HepG2 (cell line): ENCODE results near the gene SSX5.
"Not testable (repeated sequence)": the region's sequence is repeated elsewhere in the genome, so short reads cannot be mapped to it uniquely, and the experiment has no call there.

Experiments used
- AGO2 ChIP-seq: fragments of 200-400 bp; formaldehyde crosslinking; optimal IDR thresholded peaks from 2 replicates; pipeline ENCODE3; 2017; ENCODE audit warnings: mild to moderate bottlenecking, low read depth, low read length, moderate library complexity
- ARHGAP35 ChIP-seq: sonication (generic); formaldehyde crosslinking; IDR thresholded peaks from 2 replicates; pipeline ENCODE4 v1.9.0; 2022; ENCODE audit warnings: mild to moderate bottlenecking, inconsistent platforms, moderate library complexity, missing genetic modification reagents, borderline replicate concordance
- CTCF ChIP-seq: sonication (generic); formaldehyde crosslinking; IDR thresholded peaks from 2 replicates; pipeline ENCODE4 v1.5.0; 2020; ENCODE audit warnings: mild to moderate bottlenecking, missing genetic modification reagents, moderate library complexity
- HINFP ChIP-seq: sonication (generic); formaldehyde crosslinking; IDR thresholded peaks from 2 replicates; pipeline ENCODE4 v1.4.0; 2020; ENCODE audit warnings: low read depth, mild to moderate bottlenecking, missing genetic modification reagents
- NR1H2 ChIP-seq: sonication (generic); formaldehyde crosslinking; IDR thresholded peaks from 2 replicates; pipeline ENCODE4 v1.8.1; 2022; ENCODE audit warnings: low read depth, missing genetic modification reagents, borderline replicate concordance
- POLR2A ChIP-seq, 2 experiments: IDR thresholded peaks; 2 replicates each; pipeline ENCODE4 v1.6.1; 2011; ENCODE audit warnings: low read depth in 2 of 2, low read length in 2 of 2, mild to moderate bottlenecking in 1 of 2, moderate library complexity in 1 of 2; ENCODE audit not compliant: insufficient read depth in 1 of 2
- RNF219 ChIP-seq: sonication (generic); formaldehyde crosslinking; IDR thresholded peaks from 2 replicates; pipeline ENCODE4 v1.5.0; 2020; ENCODE audit warnings: mild to moderate bottlenecking, missing genetic modification reagents
- SNRNP70 ChIP-seq: fragments of 200-400 bp; formaldehyde crosslinking; IDR thresholded peaks from 2 replicates; pipeline ENCODE4 v1.6.1; 2017; ENCODE audit warnings: mild to moderate bottlenecking, low read depth, low read length, moderate library complexity
- TAF1 ChIP-seq: sonication (generic); formaldehyde crosslinking; IDR thresholded peaks from 2 replicates; pipeline ENCODE4 v1.4.0; 2020; ENCODE audit warnings: missing genetic modification reagents
- ZNF34 ChIP-seq: sonication (generic); formaldehyde crosslinking; IDR thresholded peaks from 2 replicates; pipeline ENCODE4 v1.4.0; 2020; ENCODE audit warnings: mild to moderate bottlenecking, missing genetic modification reagents, borderline replicate concordance
- ZNF552 ChIP-seq: sonication (generic); formaldehyde crosslinking; IDR thresholded peaks from 2 replicates; pipeline ENCODE4 v1.9.0; 2022; ENCODE audit warnings: missing genetic modification reagents, mild to moderate bottlenecking, borderline replicate concordance
- ZNF782 ChIP-seq: sonication (generic); formaldehyde crosslinking; IDR thresholded peaks from 2 replicates; pipeline ENCODE4 v1.4.0; 2020; ENCODE audit warnings: missing genetic modification reagents, mild to moderate bottlenecking, borderline replicate concordance
- ZSCAN22 ChIP-seq: sonication (generic); formaldehyde crosslinking; IDR thresholded peaks from 2 replicates; pipeline ENCODE4 v1.4.0; 2020; ENCODE audit warnings: mild to moderate bottlenecking, missing genetic modification reagents

GRCh38 chrX:48139076-48139475 is 57.5 kb downstream of the SSX5 start:
- TF ChIP-seq ARHGAP35 (CRISPR knock-in tag); ZNF552; SNRNP70; ZSCAN22 (CRISPR knock-in tag); RNF219 (CRISPR knock-in tag); CTCF (CRISPR knock-in tag); HINFP (CRISPR knock-in tag); ZNF782 (CRISPR knock-in tag); POLR2A (IDR thresholded peaks at IDR 0.05; ENCODE audit: insufficient read depth in 1 of 2, low read depth in 2 of 2, low read length in 2 of 2); NR1H2; TAF1 (CRISPR knock-in tag); AGO2; ZNF34 (CRISPR knock-in tag): not testable (repeated sequence)
